ENCODE results near the gene UBXN11.
A peak's percentile ranks its signal among the peaks of the same experiment; 100 is the strongest.

The UBXN11 gene

DNA sequence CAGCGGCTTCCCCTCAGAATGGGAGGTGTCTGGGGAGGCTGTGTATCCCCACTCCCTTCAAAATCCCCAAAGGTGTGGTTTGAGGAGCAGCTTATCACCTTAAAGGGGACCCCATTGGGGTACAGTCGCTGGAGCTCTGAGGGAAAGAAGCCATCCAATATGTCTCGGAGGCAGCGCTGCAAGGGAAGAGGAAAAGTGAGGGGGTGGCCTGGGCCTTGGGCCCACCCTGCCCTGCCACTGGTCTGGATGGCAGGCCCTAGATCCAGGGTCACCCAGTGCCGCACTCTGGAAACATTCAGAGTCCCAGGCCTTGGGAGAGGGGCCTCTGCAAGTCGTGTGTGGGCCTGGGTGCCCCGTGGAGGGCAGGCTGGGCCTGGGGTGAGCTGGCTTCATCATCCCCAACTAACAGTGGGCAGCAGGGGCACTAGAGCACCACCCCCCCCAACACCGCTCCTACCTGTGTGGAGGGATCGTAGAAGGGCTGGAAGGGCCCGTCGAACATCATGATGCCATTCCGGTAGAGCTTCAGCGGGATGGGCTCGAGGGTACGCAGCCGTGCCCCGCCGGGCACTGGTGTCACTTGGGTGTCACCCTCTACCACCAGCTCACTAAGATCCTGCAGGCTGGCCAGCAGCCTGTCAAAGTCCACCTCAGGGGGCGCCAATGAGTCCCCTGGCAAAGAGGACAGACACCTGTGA is 20.9 kb downstream of the UBXN11 start:
- Histone ChIP-seq H4K20me1 (ENCODE audit: insufficient read depth, low read length) (peaks cover 13% of the 10 kb centered on the region; the same call in 1 of the 2 replicates), H2AFZ (ENCODE audit: low read depth, low read length) (no peak overlapping the region), H3K36me3 (ENCODE audit: insufficient read depth, low read length) (peaks cover 37% of the 10 kb centered on the region), H3K4me1 (ENCODE audit: insufficient read depth, low read length) (peaks cover 81% of the 10 kb centered on the region), H3K79me2 (ENCODE audit: insufficient read depth, low read length) (peaks cover 15% of the 10 kb centered on the region), H3K4me3 (ENCODE audit: low read depth in 1 of 2, low read length in 2 of 2) (no peak overlapping the region), H3K27me3 (ENCODE audit: insufficient read depth, low read length, poor library complexity) (no peaks in the 10 kb centered on the region), H3K9ac (ENCODE audit: low read depth, low read length) (peak overlapping the region; percentile 42; the same call in 1 of the 2 replicates), H3K4me2 (ENCODE audit: insufficient read depth, low read length) (no peak overlapping the region; the same call in 1 of the 2 replicates), H3K27ac (ENCODE audit: low read length) (peak overlapping the region; percentile 93), H3K9me3 (ENCODE audit: insufficient read depth, low read length, severe bottlenecking) (no peaks in the 10 kb centered on the region)
- TF ChIP-seq, protein P1, sequence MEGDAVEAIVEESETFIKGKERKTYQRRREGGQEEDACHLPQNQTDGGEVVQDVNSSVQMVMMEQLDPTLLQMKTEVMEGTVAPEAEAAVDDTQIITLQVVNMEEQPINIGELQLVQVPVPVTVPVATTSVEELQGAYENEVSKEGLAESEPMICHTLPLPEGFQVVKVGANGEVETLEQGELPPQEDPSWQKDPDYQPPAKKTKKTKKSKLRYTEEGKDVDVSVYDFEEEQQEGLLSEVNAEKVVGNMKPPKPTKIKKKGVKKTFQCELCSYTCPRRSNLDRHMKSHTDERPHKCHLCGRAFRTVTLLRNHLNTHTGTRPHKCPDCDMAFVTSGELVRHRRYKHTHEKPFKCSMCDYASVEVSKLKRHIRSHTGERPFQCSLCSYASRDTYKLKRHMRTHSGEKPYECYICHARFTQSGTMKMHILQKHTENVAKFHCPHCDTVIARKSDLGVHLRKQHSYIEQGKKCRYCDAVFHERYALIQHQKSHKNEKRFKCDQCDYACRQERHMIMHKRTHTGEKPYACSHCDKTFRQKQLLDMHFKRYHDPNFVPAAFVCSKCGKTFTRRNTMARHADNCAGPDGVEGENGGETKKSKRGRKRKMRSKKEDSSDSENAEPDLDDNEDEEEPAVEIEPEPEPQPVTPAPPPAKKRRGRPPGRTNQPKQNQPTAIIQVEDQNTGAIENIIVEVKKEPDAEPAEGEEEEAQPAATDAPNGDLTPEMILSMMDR (IDR thresholded peaks at IDR 0.05; ENCODE audit: borderline replicate concordance, extremely low read depth, low read length, poor library complexity, severe bottlenecking), result peak; percentile 50
- no peak for TF ChIP-seq EZH2 (IDR thresholded peaks at IDR 0.05; ENCODE audit: borderline replicate concordance, low read depth, low read length, severe bottlenecking)
- DNase-seq, result peak; percentile 53
- no peak for ATAC-seq (ENCODE audit: insufficient read depth, low read depth)

DNA sequence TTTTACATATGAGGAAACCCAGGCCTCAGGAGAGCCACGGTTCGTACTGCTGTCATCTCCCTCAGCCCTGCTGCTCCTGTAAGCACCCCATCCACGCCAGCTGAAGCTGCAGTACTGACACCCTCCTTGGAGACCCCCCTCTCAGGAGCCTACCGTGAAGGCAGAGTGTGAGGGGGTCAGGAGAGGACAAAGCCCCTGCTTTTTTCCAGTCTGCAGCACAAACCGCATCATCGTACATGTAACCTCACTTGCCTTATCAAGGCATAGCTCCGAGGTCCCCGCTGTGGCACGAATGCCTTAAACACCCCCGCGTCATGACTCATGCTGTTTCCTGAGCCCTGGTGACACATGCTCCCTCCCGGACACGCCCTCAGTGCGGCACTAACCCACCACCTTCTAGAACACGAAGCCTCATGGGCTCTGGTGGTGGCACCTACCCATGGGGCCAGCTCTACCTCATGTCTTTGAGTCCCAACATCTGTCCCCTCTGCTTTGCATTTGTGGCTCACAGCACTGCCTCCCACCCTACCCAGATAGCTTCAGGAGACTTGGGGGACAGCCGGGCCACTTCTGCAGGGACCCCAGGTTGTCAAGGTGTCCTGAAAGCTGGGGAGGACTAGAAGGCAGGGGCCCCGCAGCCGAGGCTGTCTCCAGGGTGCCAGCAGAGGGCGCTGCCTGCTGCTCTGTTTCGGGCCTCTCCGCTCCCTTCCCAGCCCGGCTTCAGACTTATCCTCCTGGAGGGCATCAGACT is 21.7 kb downstream of the UBXN11 start:
- Histone ChIP-seq H3K4me2 (ENCODE audit: insufficient read depth, low read length) (no peak overlapping the region), H3K27me3 (ENCODE audit: insufficient read depth, low read length, poor library complexity) (no peaks in the 10 kb centered on the region), H3K79me2 (ENCODE audit: insufficient read depth, low read length) (peaks cover 21% of the 10 kb centered on the region), H4K20me1 (ENCODE audit: insufficient read depth, low read length) (peaks cover 17% of the 10 kb centered on the region; the same call in 1 of the 2 replicates), H3K4me3 (ENCODE audit: low read depth in 1 of 2, low read length in 2 of 2) (no peak overlapping the region), H3K4me1 (ENCODE audit: insufficient read depth, low read length) (peaks cover 78% of the 10 kb centered on the region), H2AFZ (ENCODE audit: low read depth, low read length) (no peak overlapping the region), H3K9ac (ENCODE audit: low read depth, low read length) (no peak overlapping the region), H3K9me3 (ENCODE audit: insufficient read depth, low read length, severe bottlenecking) (no peaks in the 10 kb centered on the region), H3K27ac (ENCODE audit: low read length) (peak overlapping the region; percentile 93), H3K36me3 (ENCODE audit: insufficient read depth, low read length) (peaks cover 42% of the 10 kb centered on the region)
- DNase-seq (peak; percentile 85), ATAC-seq (ENCODE audit: insufficient read depth, low read depth) (peak; percentile 41)
- TF ChIP-seq, protein P1 (IDR thresholded peaks at IDR 0.05; ENCODE audit: borderline replicate concordance, extremely low read depth, low read length, poor library complexity, severe bottlenecking), result peak; percentile 84
- no peak for TF ChIP-seq EZH2 (IDR thresholded peaks at IDR 0.05; ENCODE audit: borderline replicate concordance, low read depth, low read length, severe bottlenecking)

DNA sequence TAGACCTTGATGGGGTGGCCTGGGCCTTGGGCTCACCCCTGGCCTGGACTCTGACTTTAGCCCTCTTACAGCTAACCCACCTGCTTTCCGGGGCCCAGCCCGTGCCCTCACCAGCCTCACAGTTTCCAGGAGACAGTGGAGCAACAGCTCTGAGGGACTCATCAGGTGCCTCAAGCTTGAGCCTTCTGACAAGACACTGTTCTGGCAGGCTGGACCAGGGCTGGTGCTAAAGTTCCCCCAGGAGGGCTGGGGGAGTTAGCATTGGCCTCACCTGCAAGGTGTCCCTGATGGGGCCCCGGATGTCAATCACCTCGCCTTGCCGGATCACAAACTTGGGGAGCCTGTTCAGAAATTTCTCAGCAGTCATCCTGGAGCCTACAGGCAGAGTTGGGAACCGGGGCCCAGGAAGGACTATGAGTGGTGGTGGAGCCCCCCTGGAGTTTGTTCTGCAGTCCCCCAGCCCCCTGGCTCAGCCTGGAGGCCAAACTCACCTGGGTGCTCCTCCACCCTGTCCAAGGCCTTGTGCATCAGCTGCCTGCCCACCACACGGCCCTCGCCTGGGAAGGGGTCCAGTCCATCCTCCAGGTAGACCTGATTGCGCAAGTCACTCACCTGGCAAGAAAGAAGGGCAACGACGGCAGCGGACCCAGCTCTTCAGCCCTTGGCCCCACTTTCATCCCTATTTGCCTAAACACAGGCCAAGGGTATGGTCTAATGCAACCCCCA is 22.4 kb downstream of the UBXN11 start:
- peaks cover 42% of the 10 kb centered on the region for H3K36me3 ChIP-seq (ENCODE audit: insufficient read depth, low read length)
- no peak overlapping the region for H3K4me2 ChIP-seq (ENCODE audit: insufficient read depth, low read length)
- H2AFZ ChIP-seq (ENCODE audit: low read depth, low read length), result no peak overlapping the region
- H3K27ac ChIP-seq (ENCODE audit: low read length), result peak overlapping the region; percentile 93
- peaks cover 28% of the 10 kb centered on the region for H3K79me2 ChIP-seq (ENCODE audit: insufficient read depth, low read length)
- ATAC-seq (ENCODE audit: insufficient read depth, low read depth) (no peak), DNase-seq (no peak)
- peaks cover 17% of the 10 kb centered on the region; the same call in 1 of the 2 replicates for H4K20me1 ChIP-seq (ENCODE audit: insufficient read depth, low read length)
- H3K4me3 ChIP-seq (ENCODE audit: low read depth in 1 of 2, low read length in 2 of 2), result no peak overlapping the region
- no peak overlapping the region for H3K9ac ChIP-seq (ENCODE audit: low read depth, low read length)
- H3K9me3 ChIP-seq (ENCODE audit: insufficient read depth, low read length, severe bottlenecking), result no peaks in the 10 kb centered on the region
- H3K4me1 ChIP-seq (ENCODE audit: insufficient read depth, low read length), result peaks cover 77% of the 10 kb centered on the region
- TF ChIP-seq, protein P1 (IDR thresholded peaks at IDR 0.05; ENCODE audit: borderline replicate concordance, extremely low read depth, low read length, poor library complexity, severe bottlenecking), result no peak
- TF ChIP-seq EZH2 (IDR thresholded peaks at IDR 0.05; ENCODE audit: borderline replicate concordance, low read depth, low read length, severe bottlenecking), result no peak
- no peaks in the 10 kb centered on the region for H3K27me3 ChIP-seq (ENCODE audit: insufficient read depth, low read length, poor library complexity)

Data from DND-41 (cell line).